Measurements from ENCODE around the gene BHLHA9.
"Not testable (repeated sequence)": the region's sequence is repeated elsewhere in the genome, so short reads cannot be mapped to it uniquely, and the experiment has no call there.

Gene BHLHA9

DNA sequence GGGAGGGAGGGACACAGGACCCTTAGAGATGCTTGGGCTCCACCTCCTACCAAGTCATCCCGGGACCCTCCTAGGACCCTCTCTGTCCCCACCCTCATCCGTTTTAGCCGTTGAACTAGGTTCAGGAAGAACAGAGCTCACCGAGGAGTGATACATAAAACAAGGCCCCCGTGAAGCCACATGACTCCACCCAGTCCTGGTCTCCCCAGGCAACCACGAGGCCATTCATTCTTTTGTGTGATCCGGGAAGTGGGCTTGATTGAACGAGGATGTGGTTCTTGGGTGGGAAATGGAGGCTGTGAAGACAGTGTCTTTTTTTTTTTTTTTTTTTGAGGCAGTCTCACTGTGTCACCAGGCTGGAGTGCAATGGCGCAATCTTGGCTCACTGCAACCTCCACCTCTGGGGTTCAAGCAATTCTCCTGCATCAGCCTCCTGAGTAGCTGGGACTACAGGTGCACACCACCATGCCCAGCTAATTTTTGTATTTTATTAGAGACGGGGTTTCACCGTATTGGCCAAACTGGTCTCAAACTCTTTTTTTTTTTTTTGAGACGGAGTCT, 24.0 kb downstream of the BHLHA9 start:
- in situ Hi-C loops (cut with HindIII; ENCODE audit: low sequenced_read_pairs), result loop anchor here (10.0 kb wide), 1 partner anchor 261 kb away; no protein-coding TSS in a partner anchor

- in situ Hi-C loops (cut with HindIII; ENCODE audit: low sequenced_read_pairs), result loop anchor here (10.0 kb wide), 1 partner anchor 256 kb away; no protein-coding TSS in a partner anchor
Measured at GRCh38 chr17:1298606-1299005, 28.4 kb downstream of the BHLHA9 start.

- in situ Hi-C loops (cut with HindIII; ENCODE audit: low sequenced_read_pairs), result loop anchor here (10.0 kb wide), 1 partner anchor 255 kb away; no protein-coding TSS in a partner anchor
Measured at GRCh38 chr17:1299552-1300370, 29.5 kb downstream of the BHLHA9 start.

- in situ Hi-C loops (cut with HindIII; ENCODE audit: low sequenced_read_pairs), result no loop called here
Measured at GRCh38 chr17:1300371-1300905, 30.2 kb downstream of the BHLHA9 start.

- in situ Hi-C loops (cut with HindIII; ENCODE audit: low sequenced_read_pairs), result no loop called here
Measured at GRCh38 chr17:1301546-1301945, 31.3 kb downstream of the BHLHA9 start.

DNA sequence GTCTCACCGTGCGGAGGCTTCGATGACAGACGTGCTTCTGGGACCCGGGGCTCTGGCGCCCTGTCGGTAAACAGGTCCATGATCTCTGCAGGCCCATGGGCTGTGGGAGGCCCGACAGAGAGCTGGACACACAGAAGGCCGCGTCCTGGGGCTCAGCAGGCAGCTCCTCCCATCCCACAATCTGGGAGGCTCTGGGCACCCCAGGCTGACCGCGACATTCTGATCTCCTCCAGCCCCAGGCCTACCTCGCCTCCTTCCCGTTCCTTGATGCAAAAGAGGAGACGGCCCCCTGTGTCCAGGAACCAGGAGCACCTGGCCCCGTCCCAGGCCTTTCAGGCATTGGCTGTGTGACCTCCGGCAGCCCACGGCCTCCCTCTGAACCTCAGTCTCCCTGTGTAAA, 32.5 kb downstream of the BHLHA9 start:
- in situ Hi-C loops (cut with HindIII; ENCODE audit: low sequenced_read_pairs), result no loop called here

GRCh38 chr17:1304522-1304921, 34.3 kb downstream of the BHLHA9 start:
- in situ Hi-C loops (cut with HindIII; ENCODE audit: low sequenced_read_pairs), result no loop called here

DNA sequence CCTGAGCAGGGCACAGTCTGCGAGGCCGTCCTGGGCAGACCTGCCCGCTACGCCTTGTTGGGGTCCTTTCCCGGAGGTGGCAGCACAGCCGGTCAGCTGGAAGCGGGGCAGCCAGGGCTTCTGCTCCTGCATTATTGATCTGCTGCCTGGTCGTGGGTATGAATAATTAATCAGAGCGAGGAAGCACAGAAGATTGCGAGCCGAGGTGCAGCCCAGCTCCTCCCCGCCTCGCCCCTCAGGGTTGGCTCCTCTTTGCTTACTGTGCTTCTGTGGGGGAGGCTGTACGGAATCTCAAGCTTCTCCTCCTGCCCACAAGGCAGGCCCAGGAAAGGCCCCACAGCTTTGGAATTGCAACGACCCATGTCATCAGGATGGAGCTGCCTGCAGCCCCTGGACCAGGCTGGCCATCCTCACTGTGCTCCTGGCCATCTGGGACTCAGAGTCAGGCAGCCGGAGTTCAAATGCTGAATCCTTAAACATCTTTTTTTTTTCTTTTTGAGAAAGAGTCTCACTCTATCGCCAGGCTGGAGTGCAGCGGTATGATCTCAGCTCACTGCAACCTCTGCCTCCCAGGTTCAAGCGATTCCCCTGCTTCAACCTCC, 34.8 kb downstream of the BHLHA9 start:
- in situ Hi-C loops (cut with HindIII; ENCODE audit: low sequenced_read_pairs), result no loop called here

- in situ Hi-C loops (cut with HindIII; ENCODE audit: low sequenced_read_pairs), result not testable (repeated sequence)
Measured at GRCh38 chr17:1307829-1308228, 37.6 kb downstream of the BHLHA9 start.

DNA sequence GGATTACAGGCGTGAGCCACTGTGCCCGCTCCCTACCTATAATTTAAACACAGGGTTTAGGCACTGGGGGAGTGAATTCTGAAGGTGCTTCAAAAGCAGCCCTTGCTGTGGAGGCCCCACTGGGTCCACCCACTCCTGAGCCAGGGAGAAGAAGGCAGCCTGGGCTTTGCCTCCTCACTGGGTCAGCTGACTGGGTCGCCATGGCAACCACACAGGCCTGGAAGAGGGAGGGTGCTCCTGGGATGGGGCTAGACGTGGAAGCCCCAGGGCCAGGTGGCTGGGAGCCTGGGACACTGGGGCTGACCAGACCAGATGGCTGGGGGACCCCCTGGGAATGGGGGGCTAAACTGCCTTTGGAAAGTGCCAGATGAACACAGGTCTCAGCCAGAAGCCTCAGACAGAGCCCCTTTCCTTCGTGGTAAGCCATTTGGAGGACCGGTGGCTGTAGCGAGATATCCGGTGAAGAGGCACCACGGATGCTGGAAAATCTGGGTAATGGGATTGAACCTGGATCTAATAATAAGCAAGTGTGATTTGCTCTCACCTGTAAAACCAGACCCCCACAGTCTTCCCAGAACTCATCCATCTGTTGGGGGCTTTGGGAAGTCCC, 42.1 kb downstream of the BHLHA9 start:
- in situ Hi-C loops (cut with HindIII; ENCODE audit: low sequenced_read_pairs), result no loop called here

- in situ Hi-C loops (cut with HindIII; ENCODE audit: low sequenced_read_pairs), result no loop called here
Measured at GRCh38 chr17:1313270-1314005, 43.2 kb downstream of the BHLHA9 start.

DNA sequence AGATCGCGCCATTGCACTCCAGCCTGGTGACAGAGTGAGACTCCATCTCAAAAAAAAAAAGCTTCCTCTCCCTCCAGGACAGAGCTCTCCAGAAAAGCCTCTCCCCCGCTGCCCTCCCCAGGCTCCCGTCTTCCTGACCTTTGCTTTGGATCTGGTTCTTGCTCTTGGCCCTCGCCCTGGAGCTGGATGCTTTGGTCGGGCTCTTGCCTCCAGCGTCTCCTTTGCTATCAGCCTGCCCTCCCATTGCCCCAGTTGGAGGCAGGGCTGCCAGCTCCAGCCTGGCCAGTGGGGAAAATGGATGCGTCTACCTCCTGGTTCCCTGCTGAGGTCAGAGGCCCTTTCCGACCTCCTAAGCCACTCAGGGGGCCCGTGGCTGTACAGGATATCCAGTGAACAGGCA, 45.2 kb downstream of the BHLHA9 start:
- in situ Hi-C loops (cut with HindIII; ENCODE audit: low sequenced_read_pairs), result no loop called here

DNA sequence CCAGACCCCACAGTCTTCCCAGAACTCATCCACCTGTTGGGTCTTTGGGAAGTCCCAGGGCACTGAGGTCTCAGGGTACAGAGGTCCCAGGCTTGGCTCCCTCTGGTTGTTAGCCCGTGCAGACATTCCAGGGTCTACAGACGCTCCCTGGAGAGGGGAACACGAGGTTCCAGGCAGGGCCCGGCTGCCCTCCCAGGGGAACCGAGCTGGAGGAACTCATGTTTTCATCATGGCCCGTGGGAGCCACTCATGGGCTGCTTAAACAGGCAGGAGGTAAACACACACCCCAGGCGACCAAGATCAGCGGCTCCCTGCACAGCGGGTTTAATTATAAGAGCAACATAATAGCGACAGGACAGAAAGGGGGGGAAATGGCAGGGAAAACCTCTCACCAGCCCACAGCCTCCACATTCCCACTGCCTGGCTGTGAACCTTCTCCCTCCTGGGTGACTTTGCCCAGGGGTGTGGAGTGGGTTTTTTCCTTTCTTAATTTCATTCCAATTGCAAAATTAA, 45.7 kb downstream of the BHLHA9 start:
- in situ Hi-C loops (cut with HindIII; ENCODE audit: low sequenced_read_pairs), result no loop called here

Data from DLD1 (cell line).